ENCODE data around the gene CD81.

DNA sequence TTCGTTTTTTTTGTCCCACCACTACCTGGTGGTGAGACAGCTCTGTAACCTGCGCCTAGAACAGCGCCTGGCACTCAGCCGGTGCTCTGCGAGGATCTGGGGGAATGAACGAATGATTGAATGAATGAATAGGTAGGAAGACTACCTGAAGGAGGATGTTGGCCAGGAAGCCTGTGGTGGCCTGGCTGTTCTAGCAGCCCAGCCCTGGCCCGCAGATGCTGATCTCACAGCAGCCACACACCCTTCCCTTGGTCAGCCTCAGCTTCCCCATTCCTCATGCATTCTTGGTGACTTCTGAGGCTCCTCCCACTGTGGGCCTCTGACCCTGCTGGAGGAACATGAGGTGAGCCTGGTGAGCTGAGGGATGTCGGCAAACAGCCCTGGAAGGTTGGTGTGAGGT lies 63.5 kb downstream of the CD81 start:
- no peak for TF ChIP-seq SIN3A (IDR thresholded peaks at IDR 0.05; ENCODE audit: low read depth)
- TF ChIP-seq YY1 (IDR thresholded peaks at IDR 0.05; ENCODE audit: extremely low read depth, insufficient replicate concordance, low read depth, low read length) = no peak
- TF ChIP-seq, protein P1, sequence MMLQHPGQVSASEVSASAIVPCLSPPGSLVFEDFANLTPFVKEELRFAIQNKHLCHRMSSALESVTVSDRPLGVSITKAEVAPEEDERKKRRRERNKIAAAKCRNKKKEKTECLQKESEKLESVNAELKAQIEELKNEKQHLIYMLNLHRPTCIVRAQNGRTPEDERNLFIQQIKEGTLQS (IDR thresholded peaks at IDR 0.05) = no peak
- no peak for TF ChIP-seq CTCF (IDR thresholded peaks at IDR 0.05 in 2 of 3, conservative IDR thresholded peaks at IDR 0.05 in 1 of 3; ENCODE audit: borderline replicate concordance in 1 of 3, insufficient read depth in 1 of 3, low read depth in 2 of 3, low read length in 2 of 3)
- TF ChIP-seq POLR2A (IDR thresholded peaks at IDR 0.05; ENCODE audit: borderline replicate concordance, extremely low read depth, insufficient read depth, insufficient read length) = no peak
- TF ChIP-seq SRF (IDR thresholded peaks at IDR 0.05; ENCODE audit: low read depth) = no peak
- no peak for TF ChIP-seq EZH2 (IDR thresholded peaks at IDR 0.05)
- no peak for TF ChIP-seq POLR2AphosphoS5 (IDR thresholded peaks at IDR 0.05; ENCODE audit: low read depth, low read length)
- TF ChIP-seq ZNF274 (IDR thresholded peaks at IDR 0.05; ENCODE audit: low read depth, low read length) = no peak
- TF ChIP-seq ZFX (IDR thresholded peaks at IDR 0.05) = no peak
- no peak for TF ChIP-seq RAD21 (IDR thresholded peaks at IDR 0.05; ENCODE audit: low read depth)
- no peak for TF ChIP-seq CEBPB (IDR thresholded peaks at IDR 0.05; ENCODE audit: low read depth)
- TF ChIP-seq ELF1 (IDR thresholded peaks at IDR 0.05; ENCODE audit: borderline replicate concordance, low read depth) = no peak
- TF ChIP-seq TCF7L2 (IDR thresholded peaks at IDR 0.05; ENCODE audit: borderline replicate concordance, extremely low read depth, insufficient read depth, insufficient read length) = no peak

Measured in HCT116 (cell line).